Measurements from ENCODE around the gene DDX10.

DDX10 gene

GRCh38 chr11:108938604-108939003 lies 273.7 kb downstream of the DDX10 start:
- no peak for DNase-seq (ENCODE audit: low read depth in 2 of 2)

- DNase-seq (ENCODE audit: low read depth in 2 of 2) = no peak
These were observed 274.3 kb downstream of the DDX10 start for GRCh38 chr11:108939135-108939534.

GRCh38 chr11:108943853-108944252 lies 279.0 kb downstream of the DDX10 start:
- no peak for DNase-seq (ENCODE audit: low read depth in 2 of 2)

DNA sequence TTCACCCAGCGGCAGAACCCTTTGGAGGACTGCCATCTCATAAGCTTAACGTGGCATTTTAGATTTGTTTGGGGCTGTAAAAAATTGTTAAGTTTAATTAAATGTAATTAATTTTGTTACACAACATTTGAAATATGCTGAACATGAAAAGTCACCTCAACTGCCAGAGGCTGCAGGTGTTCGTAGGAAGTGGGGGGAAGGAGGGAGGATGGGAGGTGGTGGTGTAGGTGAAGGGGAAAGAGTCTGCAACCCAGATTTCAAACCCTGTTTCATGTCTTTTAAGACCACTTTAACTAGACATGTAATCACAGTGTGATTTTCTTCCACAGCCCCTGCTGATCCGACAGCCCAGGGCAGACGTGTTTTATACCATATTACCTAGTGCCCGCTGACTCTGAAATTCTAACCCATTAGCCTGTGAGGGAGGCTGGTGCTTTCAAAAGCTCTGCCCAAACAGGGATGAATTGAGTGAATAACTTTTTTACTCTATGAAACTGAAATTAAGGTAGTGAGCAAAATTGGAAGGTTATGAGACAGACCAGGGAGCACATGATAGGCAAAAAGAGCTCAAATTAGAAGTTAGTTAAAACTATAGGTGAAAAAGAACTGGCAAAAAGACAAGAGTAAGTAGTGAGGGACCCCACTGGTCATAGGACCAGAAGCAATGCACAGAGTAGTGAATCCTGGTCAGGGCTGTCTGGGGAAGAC lies 279.8 kb downstream of the DDX10 start:
- no peak for DNase-seq (ENCODE audit: low read depth in 2 of 2)

DNA sequence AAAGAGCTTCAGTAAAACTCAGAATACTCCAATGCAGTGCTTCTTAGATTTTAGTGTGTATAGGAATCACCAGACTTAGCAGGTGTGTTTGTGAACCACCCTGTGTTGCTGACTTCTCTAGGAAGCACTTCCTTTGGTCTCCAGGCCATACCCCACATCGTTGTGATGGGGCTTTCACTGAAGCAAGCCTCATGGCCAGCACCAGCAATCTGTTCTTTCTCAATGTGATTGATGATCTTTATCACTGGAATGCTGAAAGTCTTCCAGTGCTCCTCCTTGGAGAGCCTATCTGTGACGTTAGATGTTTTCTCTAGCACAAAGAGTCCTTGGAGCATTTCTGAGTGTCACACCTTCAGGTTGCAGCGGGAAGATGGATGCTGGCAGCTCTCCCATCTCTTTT lies 280.5 kb downstream of the DDX10 start:
- DNase-seq (ENCODE audit: low read depth in 2 of 2) = no peak

DNA sequence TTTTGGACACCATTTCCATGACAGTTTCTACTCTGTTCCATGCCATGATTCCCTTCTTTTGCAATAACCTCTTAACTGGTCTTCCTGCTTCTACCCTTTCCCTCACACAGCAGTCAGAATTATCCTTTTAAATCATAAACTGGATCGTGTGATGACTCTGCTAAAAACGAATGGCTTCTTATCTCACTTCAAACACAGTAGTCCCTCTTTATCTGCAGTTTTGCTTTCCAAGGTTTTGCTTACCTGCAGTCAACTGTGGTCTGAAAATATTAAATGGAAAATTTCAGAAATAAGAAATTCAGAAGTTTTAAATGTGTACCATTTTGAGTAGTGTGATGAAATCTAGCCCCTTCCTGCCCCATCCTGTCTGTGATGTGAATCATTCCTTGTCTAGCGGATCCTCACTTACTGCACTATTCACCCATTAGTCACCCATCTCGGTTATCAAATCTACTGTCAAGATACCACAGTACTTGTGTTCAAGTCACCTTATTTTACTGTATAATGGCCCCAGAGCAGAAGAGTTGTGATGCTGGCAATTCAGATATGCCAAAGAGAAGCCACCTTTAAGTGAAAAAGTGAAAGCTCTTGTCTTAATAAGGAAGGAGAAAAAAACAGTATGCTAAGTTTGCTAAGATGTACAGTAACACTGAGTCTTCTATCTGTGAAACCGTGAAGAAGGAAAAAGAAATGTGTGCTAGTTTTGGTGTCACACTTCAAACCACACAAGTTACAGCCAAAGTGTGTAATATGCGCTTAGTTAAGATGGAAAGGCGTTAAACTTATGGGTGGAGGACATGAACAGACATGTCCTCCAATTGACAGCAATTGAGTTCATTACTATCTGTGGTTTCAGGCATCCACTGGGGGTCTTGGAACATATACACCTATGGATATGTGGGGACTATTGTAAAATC lies 283.0 kb downstream of the DDX10 start:
- DNase-seq (ENCODE audit: low read depth in 2 of 2) = no peak

- no peak for DNase-seq (ENCODE audit: low read depth in 2 of 2)
These were observed 293.7 kb downstream of the DDX10 start for GRCh38 chr11:108958368-108959104.

DNA sequence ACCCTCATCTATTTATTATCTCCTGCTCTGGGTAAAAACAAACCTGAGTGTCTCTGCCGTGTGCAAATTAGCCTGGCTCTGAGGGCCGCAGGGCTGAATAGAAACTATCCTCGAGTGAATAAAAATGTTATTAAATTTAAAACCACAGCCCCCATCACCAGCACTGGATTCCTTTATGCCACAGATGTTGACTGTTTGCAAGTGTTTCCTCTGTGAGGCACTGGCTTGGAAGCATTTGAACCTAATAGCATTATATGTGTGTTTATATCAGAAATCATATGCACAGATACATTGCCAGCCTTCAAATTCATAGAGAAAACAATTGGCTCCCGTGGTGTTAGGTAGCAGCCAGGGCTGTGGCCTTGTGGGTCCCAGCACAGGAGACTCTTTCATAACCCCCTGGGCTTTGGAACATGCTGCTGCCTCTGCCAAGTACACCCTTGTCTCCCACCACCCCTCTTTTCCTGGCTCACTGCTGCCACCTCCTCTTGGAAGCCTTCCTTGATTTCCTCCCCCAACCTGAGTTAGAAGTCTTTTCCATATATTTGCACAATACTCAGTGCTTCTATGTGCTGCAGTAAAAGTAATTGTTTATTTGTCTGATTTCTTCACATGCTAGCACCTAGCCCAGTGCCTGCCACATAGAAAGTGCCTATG lies 294.4 kb downstream of the DDX10 start:
- DNase-seq (ENCODE audit: low read depth in 2 of 2) = no peak

DNA sequence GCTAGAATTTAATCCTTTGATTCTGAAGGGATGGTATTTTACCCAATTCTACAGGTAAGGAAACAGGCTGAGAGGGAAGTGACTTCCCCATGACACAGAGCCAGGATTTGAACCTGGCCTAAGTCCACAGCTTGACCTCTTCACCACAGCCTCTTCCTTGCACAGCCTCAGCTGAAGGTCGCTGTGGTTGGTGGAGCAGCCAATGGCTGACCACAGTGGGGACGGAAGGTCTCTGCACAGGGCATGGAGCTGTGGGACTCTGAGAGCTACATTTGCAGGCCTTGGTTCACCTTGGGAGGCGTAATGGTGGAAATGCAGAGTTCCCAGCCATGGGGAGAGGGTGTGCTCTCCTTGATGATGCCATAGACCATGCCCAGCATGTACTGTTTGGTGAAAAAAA lies 295.0 kb downstream of the DDX10 start:
- DNase-seq (ENCODE audit: low read depth in 2 of 2) = no peak

DNA sequence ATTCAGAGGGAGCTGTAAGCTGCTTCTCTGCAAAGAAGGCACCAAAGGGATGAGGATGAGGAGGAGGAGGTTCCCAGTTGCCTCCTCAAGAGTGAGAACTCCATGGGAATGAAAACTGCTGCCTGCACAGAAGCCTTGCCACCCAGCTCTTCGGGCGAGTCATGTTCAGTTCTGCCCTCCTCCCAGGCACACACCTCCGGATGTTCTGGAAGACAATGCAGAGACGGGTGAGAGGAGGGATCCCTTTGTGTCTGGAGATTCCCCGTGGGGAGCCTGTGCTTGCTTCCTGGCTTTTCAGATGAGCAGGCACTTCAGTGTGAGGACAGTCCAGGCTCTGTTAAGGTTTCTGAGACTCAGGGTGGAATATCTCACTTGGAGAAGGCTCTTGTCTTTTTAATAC lies 295.6 kb downstream of the DDX10 start:
- DNase-seq (ENCODE audit: low read depth in 2 of 2) = no peak

- no peak for DNase-seq (ENCODE audit: low read depth in 2 of 2)
These were observed 296.2 kb downstream of the DDX10 start for GRCh38 chr11:108961095-108961494.

DNA sequence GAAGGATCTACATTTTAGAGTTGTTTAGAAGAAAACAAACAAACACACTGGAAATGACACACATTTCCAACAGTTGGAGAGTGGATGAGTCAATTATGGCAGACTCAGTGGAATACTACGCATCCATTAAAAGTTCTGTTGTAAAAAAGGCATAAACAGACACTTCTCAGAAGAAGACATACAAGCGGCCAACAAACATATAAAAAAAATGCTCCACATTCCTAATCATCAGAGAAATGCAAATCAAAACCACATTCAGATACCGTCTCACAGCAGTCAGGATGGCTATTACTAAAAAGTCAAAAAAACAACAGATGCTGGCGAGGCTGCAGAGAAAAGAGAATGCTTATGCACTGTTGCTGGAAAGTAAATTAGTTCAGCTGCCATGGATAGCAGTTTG lies 298.2 kb downstream of the DDX10 start:
- no peak for DNase-seq (ENCODE audit: low read depth in 2 of 2)

DNA sequence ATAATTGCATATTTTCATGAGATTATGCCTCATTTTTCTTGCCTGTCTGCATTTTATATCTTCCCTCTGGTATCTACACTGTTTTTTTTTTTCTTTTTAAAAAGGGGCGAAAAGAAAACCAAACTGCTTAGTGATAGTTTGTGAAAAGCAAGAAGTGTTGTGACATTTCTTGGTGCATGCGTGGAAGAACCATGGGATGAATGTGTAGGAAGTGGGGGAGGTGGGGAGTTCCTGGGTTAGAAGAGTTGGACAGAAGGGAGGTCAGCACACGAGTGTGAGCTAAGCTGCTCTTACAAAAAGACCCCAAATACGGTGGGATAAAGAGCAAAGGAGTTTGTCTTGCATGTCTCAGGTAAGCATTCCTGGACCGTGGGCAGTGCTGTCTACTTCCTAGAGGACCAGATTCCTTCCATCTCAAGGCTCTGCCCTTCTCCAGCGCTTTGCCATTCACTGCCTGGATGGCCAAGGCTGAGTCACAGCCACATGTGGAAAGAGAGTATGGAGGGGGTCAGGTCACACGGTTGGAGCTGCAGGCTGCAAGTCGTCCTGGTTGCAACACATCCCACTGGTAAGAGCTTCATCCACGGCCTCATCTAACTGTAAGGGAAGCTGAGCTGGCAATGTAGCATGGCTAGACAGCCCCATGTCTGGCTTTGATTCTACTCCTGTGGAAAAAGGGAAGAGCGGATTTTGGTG lies 300.6 kb downstream of the DDX10 start:
- no peak for DNase-seq (ENCODE audit: low read depth in 2 of 2)

GRCh38 chr11:108966206-108966605 lies 301.3 kb downstream of the DDX10 start:
- DNase-seq (ENCODE audit: low read depth in 2 of 2) = no peak

- no peak for DNase-seq (ENCODE audit: low read depth in 2 of 2)
These were observed 302.1 kb downstream of the DDX10 start for GRCh38 chr11:108966978-108967377.

DNA sequence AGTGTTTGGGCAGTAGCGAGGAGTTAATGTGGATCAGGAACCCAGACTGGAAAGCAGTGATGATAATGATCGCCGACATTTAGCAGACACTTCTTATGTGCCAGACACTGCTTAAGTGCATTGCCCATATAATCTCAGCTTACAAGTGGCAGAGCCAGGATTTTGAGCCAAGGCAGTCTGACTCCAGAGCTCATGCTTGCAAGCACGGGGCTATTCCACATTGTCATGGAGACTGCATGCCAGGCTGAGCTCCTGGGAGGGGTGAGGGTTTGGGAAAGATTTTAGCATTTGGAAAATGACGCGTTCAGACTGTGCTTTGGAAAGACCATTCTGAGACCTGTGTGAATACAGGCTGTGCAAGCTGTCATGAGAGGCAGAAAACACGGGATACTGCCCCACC lies 302.7 kb downstream of the DDX10 start:
- no peak for DNase-seq (ENCODE audit: low read depth in 2 of 2)

- DNase-seq (ENCODE audit: low read depth in 2 of 2) = no peak
These were observed 305.5 kb downstream of the DDX10 start for GRCh38 chr11:108970221-108970991.

GRCh38 chr11:108973402-108974162 lies 308.7 kb downstream of the DDX10 start:
- DNase-seq (ENCODE audit: low read depth in 2 of 2) = no peak

DNA sequence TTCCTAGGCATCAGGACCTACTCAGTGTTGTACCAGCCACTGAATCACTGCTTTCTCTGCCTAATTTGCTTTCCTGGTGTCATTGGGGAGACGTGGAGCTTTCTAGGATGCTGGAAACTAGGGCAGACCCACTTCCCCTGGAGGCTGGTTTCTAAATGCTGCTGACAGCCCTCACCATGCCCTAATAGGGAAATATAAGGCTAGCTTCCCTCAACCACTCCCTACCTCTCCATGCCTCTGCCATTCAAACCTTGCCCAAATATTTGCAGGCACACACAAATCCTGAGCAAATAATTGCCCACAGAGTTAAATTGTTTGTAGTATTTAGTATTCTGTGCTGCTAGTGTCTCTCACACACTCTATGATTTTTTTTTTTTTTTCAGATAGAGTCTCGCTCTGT lies 310.2 kb downstream of the DDX10 start:
- no peak for DNase-seq (ENCODE audit: low read depth in 2 of 2)

GRCh38 chr11:108975641-108976071 lies 310.8 kb downstream of the DDX10 start:
- DNase-seq (ENCODE audit: low read depth in 2 of 2) = no peak

Measured in stimulated activated CD4-positive, alpha-beta T cell treated with anti-CD3 and anti-CD28 coated beads, Interleukin-15, amount 100 ng/mL, for 48 hours (primary cell).